Immature natural killer cell (primary cell): ENCODE data around the gene POLDIP3. TPM values are rescaled to one million over a fixed set of nuclear protein-coding genes. Genes with fewer than 3 reads are reported as not detected.
"Not testable (repeated sequence)": the region's sequence is repeated elsewhere in the genome, so short reads cannot be mapped to it uniquely, and the experiment has no call there.

Experiments used
- DNase-seq, 3 donors: peaks; one replicate each; pipeline ENCODE4 v3.0.0; 2022; ENCODE audit warnings: mixed read lengths in 1 of 3
- H3K27ac Mint-ChIP-seq, 6 donors: one replicate each; pipeline ENCODE4 v1.8.0; 2020; ENCODE audit warnings: mixed read lengths in 6 of 6, mild to moderate bottlenecking in 5 of 6, inconsistent platforms in 4 of 6, moderate library complexity in 3 of 6
- H3K27me3 Mint-ChIP-seq, 3 donors: one replicate each; pipeline ENCODE4 v1.8.0; 2020 to 2021; ENCODE audit warnings: low read depth in 3 of 3, mild to moderate bottlenecking in 3 of 3, mixed read lengths in 3 of 3, moderate library complexity in 3 of 3, inconsistent platforms in 1 of 3
- H3K36me3 Mint-ChIP-seq, 3 donors: one replicate each; pipeline ENCODE4 v1.8.0; 2020; ENCODE audit warnings: mixed read lengths in 3 of 3, inconsistent platforms in 2 of 3, mild to moderate bottlenecking in 2 of 3
- H3K4me1 Mint-ChIP-seq, 2 donors: one replicate each; pipeline ENCODE4 v1.8.0; 2020; ENCODE audit warnings: inconsistent platforms in 2 of 2, mild to moderate bottlenecking in 2 of 2, mixed read lengths in 2 of 2, moderate library complexity in 1 of 2
- H3K4me3 Mint-ChIP-seq, 5 donors: one replicate each; pipeline ENCODE4 v1.8.0; 2020; ENCODE audit warnings: mild to moderate bottlenecking in 5 of 5, mixed read lengths in 5 of 5, inconsistent platforms in 3 of 5, moderate library complexity in 3 of 5
- H3K9me3 Mint-ChIP-seq, 6 donors: one replicate each; pipeline ENCODE4 v1.8.0; 2020; ENCODE audit warnings: mild to moderate bottlenecking in 6 of 6, mixed read lengths in 6 of 6, inconsistent platforms in 4 of 6, moderate library complexity in 3 of 6
- polyA plus RNA-seq, 3 donors: library from polyadenylated mRNA; unstranded; fragments of 300-500 nt; fragmentation: Illumina TruSeq; gene quantifications; one replicate each; pipeline ENCODE4 v1.2.3, GENCODE V29; 2021

Gene POLDIP3
- polyA plus RNA-seq, 3 donors from 2014 or later = 54.4 to 77.2 (median 73.6) TPM

- not testable (repeated sequence) for H3K4me3 Mint-ChIP-seq
These were observed 77.4 kb downstream of the POLDIP3 start for GRCh38 chr22:42537199-42537831.

GRCh38 chr22:42536634-42537033, 78.0 kb downstream of the POLDIP3 start:
- H3K4me3 Mint-ChIP-seq, H3K4me1 Mint-ChIP-seq, DNase-seq, H3K27me3 Mint-ChIP-seq, H3K36me3 Mint-ChIP-seq, H3K27ac Mint-ChIP-seq, H3K9me3 Mint-ChIP-seq: not testable (repeated sequence)

More at GRCh38 chr22:42537199-42537831, 77.4 kb downstream of the POLDIP3 start:
- not testable (repeated sequence) for H3K9me3 Mint-ChIP-seq, H3K27me3 Mint-ChIP-seq, DNase-seq, H3K4me1 Mint-ChIP-seq, H3K27ac Mint-ChIP-seq, H3K36me3 Mint-ChIP-seq

GRCh38 chr22:42536166-42536565, 78.5 kb downstream of the POLDIP3 start:
- H3K27ac Mint-ChIP-seq = no peak overlapping the region
- H3K4me3 Mint-ChIP-seq = no peak overlapping the region
- H3K36me3 Mint-ChIP-seq = no peaks in the 10 kb centered on the region
- no peaks in the 10 kb centered on the region for H3K9me3 Mint-ChIP-seq
- no peak for DNase-seq
- peaks cover 3 to 6% (median 3%) of the 10 kb centered on the region in 3 donors for H3K27me3 Mint-ChIP-seq
- peaks cover 2 to 9% of the 10 kb centered on the region in 2 donors for H3K4me1 Mint-ChIP-seq

- H3K27ac Mint-ChIP-seq, H3K36me3 Mint-ChIP-seq, H3K4me3 Mint-ChIP-seq, DNase-seq, H3K4me1 Mint-ChIP-seq, H3K27me3 Mint-ChIP-seq, H3K9me3 Mint-ChIP-seq: not testable (repeated sequence)
These were observed 79.5 kb downstream of the POLDIP3 start for GRCh38 chr22:42535082-42535731.

Other genes starting within 250 kb of the POLDIP3 start
- under 1 TPM in 2 of 3 donors, not detected in 1; 0.13 to 0.30 TPM for gene NFAM1, start 182.5 kb downstream of the POLDIP3 start, polyA plus RNA-seq
- gene RRP7A, start 95.1 kb downstream of the POLDIP3 start, polyA plus RNA-seq = 10 to 100 TPM; 54.3 to 78.2 (median 62.3) TPM
- 1 to 10 TPM in 1 of 3 donors, not detected in 2; 1.9 TPM for gene SERHL2, start 60.9 kb downstream of the POLDIP3 start, polyA plus RNA-seq
- under 1 TPM in 1 of 3 donors, not detected in 2; 0.35 TPM for gene ATP5MGL, start 25.7 kb upstream of the POLDIP3 start, polyA plus RNA-seq
- gene CYB5R3, start 34.5 kb upstream of the POLDIP3 start, polyA plus RNA-seq = 100 to 1,000 TPM in 1 of 3 donors, 10 to 100 TPM in 2; 52.2 to 117 (median 77.7) TPM
- 1 to 10 TPM in 1 of 3 donors, under 1 TPM in 1, not detected in 1; 0.38 to 1.1 TPM for gene A4GALT, start 106.0 kb upstream of the POLDIP3 start, polyA plus RNA-seq
- 10 to 100 TPM; 58.3 to 63.7 (median 60.6) TPM for gene ARFGAP3, start 242.4 kb upstream of the POLDIP3 start, polyA plus RNA-seq